Activated effector memory CD4-positive, alpha-beta T cell treated with Interleukin-2 at 50 U/mL for 16 hours (primary cell): Measurements from ENCODE around the gene MBTPS2.
"Not testable (repeated sequence)": the region's sequence is repeated elsewhere in the genome, so short reads cannot be mapped to it uniquely, and the experiment has no call there.

Source experiments
- DNase-seq: peaks from one replicate; pipeline ENCODE4 v3.0.0-alpha.2; 2020

MBTPS2 gene

GRCh38 chrX:21863241-21863640, 23.8 kb downstream of the MBTPS2 start:
- DNase-seq, result no peak

GRCh38 chrX:21865436-21865835, 26.0 kb downstream of the MBTPS2 start:
- no peak for DNase-seq

- DNase-seq, result no peak
Measured at GRCh38 chrX:21870494-21870893, 31.1 kb downstream of the MBTPS2 start.

GRCh38 chrX:21873063-21873775, 33.8 kb downstream of the MBTPS2 start:
- no peak for DNase-seq

GRCh38 chrX:21874182-21874581, 34.8 kb downstream of the MBTPS2 start:
- DNase-seq, result not testable (repeated sequence)

- no peak for DNase-seq
Measured at GRCh38 chrX:21875013-21875412, 35.6 kb downstream of the MBTPS2 start.

- DNase-seq, result no peak
Measured at GRCh38 chrX:21881881-21882574, 42.6 kb downstream of the MBTPS2 start.

- DNase-seq, result no peak
Measured at GRCh38 chrX:21883258-21883657, 43.8 kb downstream of the MBTPS2 start.

GRCh38 chrX:21885568-21885967, 46.2 kb downstream of the MBTPS2 start:
- DNase-seq, result no peak

- no peak for DNase-seq
Measured at GRCh38 chrX:21905313-21905712, 65.9 kb downstream of the MBTPS2 start.

GRCh38 chrX:21905953-21906352, 66.5 kb downstream of the MBTPS2 start:
- no peak for DNase-seq

- DNase-seq, result no peak
Measured at GRCh38 chrX:21907260-21907659, 67.8 kb downstream of the MBTPS2 start.

- no peak for DNase-seq
Measured at GRCh38 chrX:21911481-21911880, 72.1 kb downstream of the MBTPS2 start.

- DNase-seq, result no peak
Measured at GRCh38 chrX:21912220-21912619, 72.8 kb downstream of the MBTPS2 start.

GRCh38 chrX:21912989-21913388, 73.6 kb downstream of the MBTPS2 start:
- no peak for DNase-seq

- no peak for DNase-seq
Measured at GRCh38 chrX:21926116-21926515, 86.7 kb downstream of the MBTPS2 start.

GRCh38 chrX:21926527-21927278, 87.3 kb downstream of the MBTPS2 start:
- no peak for DNase-seq

GRCh38 chrX:21929209-21929608, 89.8 kb downstream of the MBTPS2 start:
- DNase-seq, result no peak

GRCh38 chrX:21930986-21931385, 91.6 kb downstream of the MBTPS2 start:
- DNase-seq, result no peak

- DNase-seq, result no peak
Measured at GRCh38 chrX:21932292-21933002, 93.0 kb downstream of the MBTPS2 start.

GRCh38 chrX:21933077-21933476, 93.7 kb downstream of the MBTPS2 start:
- DNase-seq, result no peak

- DNase-seq, result no peak
Measured at GRCh38 chrX:21934414-21934813, 95.0 kb downstream of the MBTPS2 start.
